IPS-15b (cell line): ENCODE results near the gene SLC36A3.
"Not testable (repeated sequence)": the region's sequence is repeated elsewhere in the genome, so short reads cannot be mapped to it uniquely, and the experiment has no call there.

Experiments used
- H3K27me3 ChIP-seq: one replicate; pipeline ENCODE4 v1.6.1; 2013; ENCODE audit warnings: low read length; ENCODE audit not compliant: control insufficient read depth, insufficient read depth
- H3K36me3 ChIP-seq: one replicate; pipeline ENCODE4 v1.6.1; 2013; ENCODE audit warnings: low read length; ENCODE audit not compliant: control insufficient read depth, insufficient read depth
- H3K4me1 ChIP-seq: one replicate; pipeline ENCODE4 v1.6.1; 2013; ENCODE audit warnings: mild to moderate bottlenecking, low read length; ENCODE audit not compliant: control insufficient read depth, insufficient read depth
- H3K4me3 ChIP-seq: one replicate; pipeline ENCODE4 v1.5.1; 2013; ENCODE audit warnings: low read depth, low read length
- H3K9ac ChIP-seq: one replicate; pipeline ENCODE4 v1.6.1; 2013; ENCODE audit warnings: low read depth, mild to moderate bottlenecking, low read length
- H3K9me3 ChIP-seq: one replicate; pipeline ENCODE4 v1.6.1; 2013; ENCODE audit warnings: mild to moderate bottlenecking, low read length; ENCODE audit not compliant: control insufficient read depth, insufficient read depth

The SLC36A3 gene

DNA sequence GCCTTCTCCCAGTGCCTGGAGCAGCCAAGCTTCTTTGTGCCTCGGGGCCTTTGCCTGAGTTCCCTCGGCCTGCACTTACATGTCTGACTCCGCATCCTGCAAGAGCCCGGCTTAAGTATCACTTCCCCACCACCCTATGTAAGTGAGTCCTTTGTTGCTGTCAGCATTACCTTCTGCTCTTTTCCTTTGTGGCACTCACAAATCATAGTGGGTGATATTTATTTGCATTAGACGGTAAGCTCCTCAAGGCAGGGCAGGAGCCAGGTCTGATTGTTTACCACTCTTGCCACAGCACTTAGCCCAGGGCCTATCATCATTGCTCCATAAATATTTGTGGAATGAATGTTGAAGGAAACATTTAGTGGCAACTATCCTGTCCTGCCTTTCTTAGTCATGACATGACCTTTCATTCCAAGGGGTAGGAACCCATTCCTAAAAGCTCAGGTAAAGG, 45.8 kb downstream of the SLC36A3 start:
- no peak overlapping the region for H3K9ac ChIP-seq
- H3K36me3 ChIP-seq: no peaks in the 10 kb centered on the region
- no peaks in the 10 kb centered on the region for H3K9me3 ChIP-seq
- peaks cover 3% of the 10 kb centered on the region for H3K4me1 ChIP-seq
- no peak overlapping the region for H3K4me3 ChIP-seq
- H3K27me3 ChIP-seq: no peaks in the 10 kb centered on the region

DNA sequence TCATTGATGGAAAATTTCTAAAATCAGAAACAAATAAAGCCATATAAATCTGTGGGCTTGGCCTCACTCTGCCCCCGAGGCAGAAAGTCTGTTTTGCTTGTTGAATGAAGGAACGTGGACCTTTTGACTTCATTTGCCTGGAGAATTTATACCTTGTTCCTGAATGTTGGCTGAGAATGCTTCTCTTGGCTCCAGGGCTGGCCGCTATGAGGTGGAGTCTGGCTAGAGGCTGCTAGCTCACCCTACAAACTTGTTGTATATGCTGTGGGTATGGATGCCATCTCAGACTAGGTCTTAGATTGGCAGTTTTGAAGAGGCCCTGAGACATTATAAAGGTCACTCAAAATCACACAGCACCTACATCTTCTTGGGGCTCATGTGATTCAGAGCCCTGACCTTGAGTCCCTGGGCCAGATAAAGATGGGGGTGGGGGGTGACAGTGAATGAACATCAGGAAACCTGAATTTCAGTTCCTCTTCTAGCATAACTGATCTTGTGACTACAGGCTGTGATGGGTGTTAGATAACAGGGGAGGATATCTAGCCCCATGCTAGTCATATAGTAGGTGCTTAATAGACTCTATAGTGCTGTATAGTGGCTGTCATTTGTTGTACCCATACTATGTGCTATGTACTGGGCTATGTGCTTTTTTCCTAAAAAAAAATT, 47.8 kb downstream of the SLC36A3 start:
- Histone ChIP-seq H3K9ac (no peak overlapping the region), H3K4me3 (no peak overlapping the region), H3K9me3 (no peaks in the 10 kb centered on the region), H3K4me1 (peaks cover 8% of the 10 kb centered on the region), H3K36me3 (no peaks in the 10 kb centered on the region), H3K27me3 (no peaks in the 10 kb centered on the region)

DNA sequence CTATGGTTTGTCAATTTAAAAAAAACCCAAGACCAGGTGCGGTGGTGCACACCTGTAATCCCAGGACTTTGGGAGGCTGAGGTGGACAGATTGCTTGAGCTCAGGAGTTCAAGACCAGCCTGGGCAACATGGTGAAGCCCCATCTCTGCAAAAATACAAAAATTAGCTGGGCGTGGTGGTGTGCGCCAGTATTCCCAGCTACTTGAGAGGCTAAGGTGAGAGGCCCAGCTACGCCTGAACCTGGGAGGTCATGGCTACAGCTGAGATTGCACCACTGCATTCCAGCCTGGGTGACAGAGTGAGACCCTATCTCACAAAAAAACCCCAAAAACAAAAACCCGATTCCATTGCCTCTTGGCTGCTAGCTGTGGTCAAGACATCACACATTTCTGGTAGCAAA, 48.6 kb downstream of the SLC36A3 start:
- not testable (repeated sequence) for H3K9ac ChIP-seq, H3K4me3 ChIP-seq, H3K27me3 ChIP-seq, H3K36me3 ChIP-seq, H3K9me3 ChIP-seq
- H3K4me1 ChIP-seq: peaks cover 14% of the 10 kb centered on the region

DNA sequence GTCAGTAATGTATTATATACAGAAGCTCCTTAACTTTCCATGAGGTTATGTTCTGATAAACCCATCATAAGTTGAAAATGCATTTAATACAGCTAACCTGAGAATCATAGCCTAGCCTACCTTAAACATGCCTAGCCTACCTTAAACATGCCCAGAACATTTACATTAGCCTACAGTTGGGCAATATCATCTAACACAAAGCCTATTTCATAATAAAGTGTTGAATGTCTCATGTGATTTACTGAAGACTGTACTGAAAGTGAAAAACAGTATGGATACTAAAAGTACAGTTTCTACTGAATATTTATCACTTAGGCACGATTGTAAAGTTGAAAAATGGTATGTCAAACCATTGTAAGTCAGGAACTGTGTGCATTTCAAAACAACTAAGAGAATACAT, 49.0 kb downstream of the SLC36A3 start:
- H3K9ac ChIP-seq: no peak overlapping the region
- no peaks in the 10 kb centered on the region for H3K27me3 ChIP-seq
- H3K4me3 ChIP-seq: no peak overlapping the region
- no peaks in the 10 kb centered on the region for H3K9me3 ChIP-seq
- H3K4me1 ChIP-seq: peaks cover 14% of the 10 kb centered on the region
- H3K36me3 ChIP-seq: no peaks in the 10 kb centered on the region

DNA sequence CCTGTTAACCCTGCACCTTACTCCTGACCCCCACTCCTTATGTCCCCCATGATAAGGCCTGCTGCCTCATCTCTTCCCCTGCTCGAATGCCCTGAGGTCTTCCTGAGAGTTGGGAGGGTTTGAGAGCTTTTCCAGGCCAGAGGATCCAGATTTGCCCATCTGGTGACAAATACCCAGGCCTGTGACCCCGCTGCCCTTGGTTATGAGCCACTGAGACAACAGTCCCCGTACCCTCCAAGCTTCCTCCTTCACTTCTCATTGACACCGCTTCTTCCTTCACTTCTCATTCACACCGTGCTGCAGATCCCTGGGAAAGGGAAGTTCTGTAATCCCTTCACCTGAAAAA, 50.0 kb downstream of the SLC36A3 start:
- no peaks in the 10 kb centered on the region for H3K27me3 ChIP-seq
- peak overlapping the region; percentile 86 for H3K4me3 ChIP-seq
- H3K9ac ChIP-seq: peak overlapping the region; percentile 84
- no peaks in the 10 kb centered on the region for H3K36me3 ChIP-seq
- peaks cover 14% of the 10 kb centered on the region for H3K4me1 ChIP-seq
- no peaks in the 10 kb centered on the region for H3K9me3 ChIP-seq

DNA sequence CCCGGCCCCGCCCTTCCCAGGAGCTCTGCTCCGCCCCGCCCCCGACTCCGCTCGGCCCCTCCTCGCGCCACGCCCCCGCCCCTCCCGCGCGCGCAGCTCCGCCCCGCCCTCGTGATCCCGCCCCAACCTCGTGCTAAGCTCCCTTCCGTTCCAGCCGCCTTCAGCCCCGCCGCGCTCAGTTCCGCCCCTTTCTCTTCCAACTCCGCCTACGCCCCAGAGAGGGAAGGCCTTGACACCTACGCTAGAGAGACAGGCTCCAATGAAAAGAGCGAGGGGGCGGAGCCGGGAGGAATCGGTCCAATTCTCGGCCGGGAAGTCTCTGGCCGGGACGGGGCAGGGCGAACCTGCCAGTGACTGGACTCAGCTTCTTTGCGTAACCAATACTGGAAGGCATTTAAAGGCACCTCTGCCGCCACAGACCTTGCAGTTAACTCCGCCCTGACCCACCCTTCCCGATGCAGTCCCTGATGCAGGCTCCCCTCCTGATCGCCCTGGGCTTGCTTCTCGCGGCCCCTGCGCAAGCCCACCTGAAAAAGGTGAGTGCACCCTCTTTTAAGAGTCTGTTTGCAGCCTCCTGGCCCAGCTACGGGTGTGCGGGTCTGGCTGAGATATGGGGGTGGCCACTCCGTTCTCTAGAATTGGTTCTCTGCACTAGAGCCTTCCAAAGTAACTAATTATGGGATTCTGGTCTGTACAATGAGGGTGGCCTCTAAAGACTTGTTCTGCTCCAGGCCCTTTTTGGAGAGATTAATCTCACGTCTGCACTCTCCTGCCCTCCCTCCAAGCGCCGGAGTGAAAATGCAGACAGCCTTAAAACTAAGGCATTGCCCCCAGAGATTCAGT, 50.6 kb downstream of the SLC36A3 start, which contains the start of gene GM2A:
Gene GM2A, plus strand, starts transcription at position 424 of the 843 bp plus-strand sequence. Its CDS starts 32 bp downstream, at position 456.
- Histone ChIP-seq H3K36me3 (no peaks in the 10 kb centered on the region), H3K4me3 (peak within 1 kb of the TSS; percentile 86), H3K9ac (peak within 1 kb of the TSS; percentile 84), H3K27me3 (no peaks in the 10 kb centered on the region), H3K9me3 (no peaks in the 10 kb centered on the region), H3K4me1 (peaks cover 14% of the 10 kb centered on the region)

DNA sequence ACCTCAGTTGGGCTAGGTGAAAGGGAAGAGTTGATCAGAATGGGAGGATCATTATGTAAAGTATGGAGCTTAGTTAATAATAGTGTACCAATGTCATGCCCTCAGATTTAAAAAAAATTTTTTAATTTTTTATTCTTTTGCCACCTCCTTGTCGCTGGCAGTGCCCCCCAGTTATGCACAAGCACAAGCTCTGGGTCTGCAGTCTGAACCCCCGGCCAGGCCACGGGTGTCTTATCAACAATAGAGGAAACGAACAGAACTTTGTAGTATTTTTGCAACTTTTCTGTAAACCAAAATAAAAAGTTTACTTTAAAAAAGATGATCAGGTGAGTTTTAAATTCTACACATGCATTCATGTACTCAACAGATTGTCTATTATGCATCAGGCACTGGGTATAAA, 51.9 kb downstream of the SLC36A3 start:
- no peak overlapping the region for H3K9ac ChIP-seq
- no peak overlapping the region for H3K4me3 ChIP-seq

DNA sequence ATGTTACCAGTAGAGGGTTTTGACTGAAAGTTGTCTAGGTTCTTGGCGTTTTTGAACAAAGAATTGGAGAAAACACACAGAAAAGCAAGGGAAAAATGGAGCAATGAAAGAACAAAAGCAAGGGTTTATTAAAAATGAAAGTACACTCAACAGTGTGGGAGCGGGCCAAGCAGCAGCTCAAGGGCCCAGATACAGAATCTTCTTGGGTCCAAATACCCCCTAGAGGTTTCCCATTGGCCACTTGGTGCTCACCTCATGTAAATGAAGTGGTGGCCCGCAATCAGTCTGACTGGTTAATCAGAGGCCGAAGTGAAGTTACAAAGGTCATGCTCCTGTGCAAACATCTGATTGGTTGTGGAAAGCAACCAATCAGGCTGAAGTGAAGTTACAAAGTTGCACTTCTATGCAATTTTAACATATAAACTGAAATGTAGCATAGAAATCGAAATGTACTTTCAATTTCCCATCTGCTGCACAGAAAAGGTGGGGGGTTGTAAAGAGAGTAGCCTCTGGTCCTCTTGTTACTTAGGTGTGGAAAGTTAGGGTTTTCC, 52.5 kb downstream of the SLC36A3 start:
- H3K4me3 ChIP-seq: no peak overlapping the region
- H3K36me3 ChIP-seq: no peaks in the 10 kb centered on the region
- H3K9ac ChIP-seq: no peak overlapping the region
- H3K27me3 ChIP-seq: no peaks in the 10 kb centered on the region
- H3K4me1 ChIP-seq: peaks cover 14% of the 10 kb centered on the region
- no peaks in the 10 kb centered on the region for H3K9me3 ChIP-seq

More for the DNA sequence above, 51.9 kb downstream of the SLC36A3 start:
- no peaks in the 10 kb centered on the region for H3K36me3 ChIP-seq
- peaks cover 14% of the 10 kb centered on the region for H3K4me1 ChIP-seq
- H3K27me3 ChIP-seq: no peaks in the 10 kb centered on the region
- H3K9me3 ChIP-seq: no peaks in the 10 kb centered on the region

DNA sequence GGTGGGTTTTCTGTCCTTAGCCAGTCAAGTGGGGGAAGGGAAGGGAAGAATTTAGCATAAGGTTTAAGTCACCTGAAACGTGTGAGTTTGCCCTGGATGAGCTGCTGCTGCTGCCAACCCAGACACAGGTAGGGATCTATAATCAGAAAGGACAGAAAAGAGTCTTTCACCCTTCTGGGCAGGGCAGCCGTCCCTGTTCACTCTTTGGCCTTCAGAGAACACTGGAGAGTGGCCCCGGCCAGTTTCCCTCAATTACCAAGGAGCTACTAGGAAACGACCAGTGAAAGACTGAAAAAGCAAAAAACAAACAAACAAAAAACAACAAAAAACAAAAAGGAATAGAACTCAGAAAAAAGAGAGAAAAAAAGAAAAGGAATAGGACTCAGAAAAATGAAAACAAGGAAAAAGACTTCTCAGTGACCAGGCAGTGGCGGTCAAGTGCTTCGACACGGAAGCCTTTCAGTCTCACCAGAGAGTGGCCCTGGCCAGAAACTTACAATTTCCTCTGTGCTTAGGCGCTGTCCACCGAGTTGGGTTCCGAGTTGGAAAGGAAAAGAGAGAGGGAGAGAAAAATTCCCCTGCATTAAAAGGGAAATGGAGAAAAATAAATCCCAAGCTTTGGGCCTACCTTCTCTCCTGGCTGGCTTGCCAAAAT, 53.1 kb downstream of the SLC36A3 start:
- H3K9me3 ChIP-seq: no peaks in the 10 kb centered on the region
- no peaks in the 10 kb centered on the region for H3K36me3 ChIP-seq
- no peak overlapping the region for H3K4me3 ChIP-seq
- no peak overlapping the region for H3K9ac ChIP-seq
- no peaks in the 10 kb centered on the region for H3K27me3 ChIP-seq
- peaks cover 14% of the 10 kb centered on the region for H3K4me1 ChIP-seq

DNA sequence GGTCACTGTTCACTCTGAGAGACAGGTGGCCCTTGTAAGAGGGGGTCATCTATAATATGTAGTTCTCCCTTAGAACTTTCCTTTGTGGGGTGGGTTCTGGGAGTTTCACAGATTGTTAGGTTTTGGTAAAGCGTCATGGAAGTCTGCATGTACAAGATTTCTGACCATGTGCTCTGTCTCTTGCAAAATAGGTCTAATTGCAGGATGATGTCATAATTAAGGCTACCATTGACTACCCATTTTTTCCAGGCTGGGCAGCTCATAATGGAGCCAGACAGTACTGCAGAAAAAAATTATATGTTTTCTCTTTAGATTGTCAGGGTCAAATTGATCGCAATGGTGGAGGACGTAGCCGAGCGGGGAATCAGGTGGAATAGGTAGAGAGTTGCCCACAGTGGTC, 54.3 kb downstream of the SLC36A3 start:
- Histone ChIP-seq H3K4me3 (no peak overlapping the region), H3K36me3 (no peaks in the 10 kb centered on the region), H3K9ac (no peak overlapping the region), H3K9me3 (no peaks in the 10 kb centered on the region), H3K4me1 (peaks cover 14% of the 10 kb centered on the region), H3K27me3 (no peaks in the 10 kb centered on the region)

DNA sequence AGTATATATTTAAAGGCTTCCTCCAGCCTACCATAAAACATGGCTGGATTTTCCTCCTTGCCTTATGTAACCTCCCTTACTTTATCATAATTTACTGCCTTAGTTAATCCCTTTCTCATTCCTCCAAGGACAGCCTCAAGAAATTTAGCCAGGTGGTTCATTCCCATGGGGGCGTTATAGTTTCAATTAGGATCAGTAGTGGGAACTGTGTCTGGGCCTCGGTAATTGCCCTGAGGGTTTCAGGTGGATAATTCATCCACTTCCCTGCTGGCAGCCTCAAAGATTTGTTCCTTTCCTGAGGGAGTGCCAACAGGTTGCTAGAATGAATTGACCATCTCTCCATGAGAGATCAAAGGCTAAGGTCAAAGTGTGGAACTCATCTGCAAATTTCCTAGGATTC, 54.9 kb downstream of the SLC36A3 start:
- Histone ChIP-seq H3K9ac (no peak overlapping the region), H3K4me1 (peaks cover 11% of the 10 kb centered on the region), H3K9me3 (no peaks in the 10 kb centered on the region), H3K36me3 (no peaks in the 10 kb centered on the region), H3K4me3 (no peak overlapping the region), H3K27me3 (no peaks in the 10 kb centered on the region)
